T-helper 2 cell treated with Interferon-gamma antibody and Interleukin-4, amounts not matched to agents 5 μg/mL and 100 μg/mL, for 36 hours (primary cell): ENCODE data around the gene FAM221B.

Experiments used
- DNase-seq: peaks from one replicate; pipeline ENCODE4 v3.0.0; 2021; ENCODE audit warnings: low spot score
- H3K27ac Mint-ChIP-seq: one replicate; pipeline ENCODE4 v1.8.0; 2021; ENCODE audit warnings: mild to moderate bottlenecking, mixed read lengths
- H3K27me3 Mint-ChIP-seq: one replicate; pipeline ENCODE4 v1.8.0; 2021; ENCODE audit warnings: low read depth, mixed read lengths
- H3K36me3 Mint-ChIP-seq: one replicate; pipeline ENCODE4 v1.8.0; 2021; ENCODE audit warnings: low read depth, mixed read lengths
- H3K4me1 Mint-ChIP-seq: one replicate; pipeline ENCODE4 v1.8.0; 2021; ENCODE audit warnings: low read depth, mixed read lengths
- H3K4me3 Mint-ChIP-seq: one replicate; pipeline ENCODE4 v1.8.0; 2022; ENCODE audit warnings: mild to moderate bottlenecking, moderate library complexity, mixed read lengths
- H3K9me3 Mint-ChIP-seq: one replicate; pipeline ENCODE4 v1.8.0; 2021; ENCODE audit warnings: mixed read lengths

FAM221B gene

DNA sequence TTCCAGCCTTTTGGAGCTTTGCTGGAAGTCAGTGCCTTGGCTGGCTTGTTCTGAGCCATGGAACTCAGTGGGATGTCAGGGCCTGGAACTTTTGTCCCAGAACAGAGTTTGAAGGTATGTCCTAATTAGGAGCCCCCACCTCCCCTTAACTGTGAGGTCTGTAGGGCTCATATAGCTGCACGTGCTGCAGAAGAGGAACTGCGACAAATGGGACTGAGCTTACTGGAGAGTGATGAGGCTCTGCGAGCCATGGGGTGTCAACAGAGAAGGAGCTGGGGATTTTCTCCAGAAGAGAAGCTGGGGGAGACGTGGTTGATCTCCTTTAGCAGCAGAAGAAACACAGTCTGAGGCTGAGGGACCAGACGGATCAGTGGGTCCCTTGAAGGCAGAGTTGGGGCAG lies 11.4 kb upstream of the FAM221B start:
- DNase-seq = no peak
- Mint-ChIP-seq H3K9me3 (no peaks in the 10 kb centered on the region), H3K4me1 (peaks cover 8% of the 10 kb centered on the region), H3K36me3 (no peaks in the 10 kb centered on the region), H3K4me3 (no peak overlapping the region), H3K27ac (no peak overlapping the region), H3K27me3 (no peaks in the 10 kb centered on the region)

DNA sequence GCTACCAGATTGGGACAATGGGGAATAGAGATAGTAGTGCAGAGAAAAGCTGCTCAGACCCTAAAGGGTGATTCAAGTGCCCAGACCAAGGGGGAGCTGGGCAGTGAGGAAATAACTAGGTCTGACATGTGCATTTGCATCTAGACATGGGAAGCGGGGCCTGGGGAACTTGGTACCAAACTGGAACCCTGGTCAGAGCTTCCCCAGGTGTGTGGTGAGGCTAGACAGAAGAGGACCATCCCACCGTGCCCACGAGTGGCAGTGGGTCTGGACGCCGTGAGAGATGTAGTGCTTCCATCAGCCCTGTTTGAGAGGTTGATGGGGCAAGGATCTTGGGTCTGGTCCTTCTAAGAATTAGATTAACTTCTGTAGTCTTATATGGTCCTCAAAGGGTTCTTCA lies 8.1 kb upstream of the FAM221B start:
- Mint-ChIP-seq H3K36me3 (no peaks in the 10 kb centered on the region), H3K27me3 (no peaks in the 10 kb centered on the region), H3K4me3 (no peak overlapping the region), H3K27ac (no peak overlapping the region), H3K9me3 (no peaks in the 10 kb centered on the region), H3K4me1 (peaks cover 7% of the 10 kb centered on the region)
- DNase-seq = no peak

DNA sequence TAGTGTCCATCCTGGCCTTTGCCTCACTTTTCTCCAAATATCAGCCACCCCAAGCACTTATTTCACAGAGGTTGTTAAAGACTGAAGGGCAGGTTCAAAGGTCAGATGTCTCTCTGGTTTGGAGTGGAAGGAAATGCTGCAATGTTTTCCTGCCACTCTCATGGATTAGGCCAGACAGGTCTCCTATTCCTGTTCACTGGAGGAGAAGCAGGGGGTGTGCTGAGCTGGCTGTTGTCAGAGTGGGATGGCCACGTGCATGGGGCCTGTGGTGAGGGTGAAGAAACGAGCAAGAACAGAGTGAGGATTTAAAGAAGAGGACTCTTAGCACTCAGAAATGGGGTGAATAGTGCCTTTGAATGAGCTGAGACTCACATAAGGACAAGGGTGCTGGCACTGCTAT lies 7.2 kb upstream of the FAM221B start:
- Mint-ChIP-seq H3K4me1 (peaks cover 7% of the 10 kb centered on the region), H3K9me3 (no peaks in the 10 kb centered on the region), H3K27me3 (no peaks in the 10 kb centered on the region), H3K36me3 (no peaks in the 10 kb centered on the region), H3K4me3 (no peak overlapping the region), H3K27ac (no peak overlapping the region)
- no peak for DNase-seq

DNA sequence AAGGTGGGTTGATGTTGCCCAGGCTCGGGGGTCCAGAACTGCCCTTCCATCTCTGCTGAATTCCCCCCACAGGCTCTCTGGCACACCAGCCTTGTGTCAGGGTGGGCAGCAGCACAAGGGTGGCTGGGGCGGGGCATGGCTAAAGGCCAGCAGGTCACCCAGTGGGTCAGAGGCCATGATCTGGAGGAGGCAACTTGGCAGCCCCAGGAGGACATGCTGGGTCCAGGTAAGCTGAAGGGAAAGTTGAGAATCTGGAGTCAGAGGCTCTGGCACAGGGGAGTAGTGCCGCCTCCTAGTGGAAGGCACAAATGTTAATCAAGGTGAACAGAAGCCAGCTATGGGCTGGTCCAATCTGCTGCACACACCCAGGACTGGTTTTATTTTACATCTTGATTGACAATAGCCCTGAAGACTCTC lies 6.7 kb upstream of the FAM221B start:
- Mint-ChIP-seq H3K4me1 (peaks cover 7% of the 10 kb centered on the region), H3K9me3 (no peaks in the 10 kb centered on the region)
- no peak for DNase-seq

DNA sequence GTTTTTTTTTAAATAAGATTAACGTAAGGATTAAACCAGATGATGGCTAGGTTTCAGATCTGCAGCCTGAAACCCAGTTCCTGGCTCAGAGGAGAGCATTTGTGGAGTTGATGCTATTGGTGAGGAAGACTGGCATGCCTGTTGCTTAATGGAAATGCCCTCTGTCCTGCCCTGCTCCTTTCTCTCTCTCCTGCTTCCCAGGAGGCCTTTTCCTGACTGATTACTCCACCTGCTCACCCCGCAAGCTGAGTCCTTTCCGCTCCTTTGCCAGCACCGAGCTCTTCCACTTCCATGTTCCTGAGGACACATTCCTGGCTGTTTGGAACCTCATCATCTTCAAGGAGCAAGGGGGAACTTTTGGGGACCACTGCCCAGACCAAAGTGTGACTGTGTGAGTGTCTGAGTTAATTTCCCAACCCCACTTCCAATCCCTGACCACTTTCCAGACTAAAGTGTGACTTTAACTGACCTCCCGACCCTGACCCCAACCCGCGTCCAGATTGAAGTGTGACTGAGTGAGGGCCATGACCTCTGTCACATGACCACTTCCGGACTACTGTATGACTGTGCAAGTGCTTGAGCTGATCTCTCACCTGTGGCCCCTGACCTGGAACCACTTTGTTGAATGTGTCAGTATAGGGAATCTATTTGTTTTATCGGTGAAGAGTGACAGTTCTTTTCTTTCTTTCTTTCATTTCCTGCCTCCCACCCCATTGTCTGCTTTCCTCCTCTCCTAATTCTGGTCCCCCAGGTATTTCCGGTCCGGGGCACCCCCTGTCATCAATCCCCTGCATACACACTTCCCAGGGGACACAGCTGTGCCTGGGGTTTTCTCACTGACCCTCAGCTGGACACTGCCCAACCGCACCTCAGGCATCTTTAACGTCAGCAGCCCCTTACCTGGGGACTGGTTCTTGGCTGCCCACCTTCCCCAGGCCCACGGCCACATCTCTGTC lies 6.0 kb upstream of the FAM221B start:
- no peak for DNase-seq
- Mint-ChIP-seq H3K4me1 (peaks cover 13% of the 10 kb centered on the region), H3K9me3 (no peaks in the 10 kb centered on the region), H3K4me3 (no peak overlapping the region), H3K27me3 (no peaks in the 10 kb centered on the region), H3K36me3 (no peaks in the 10 kb centered on the region), H3K27ac (no peak overlapping the region)

More for the DNA sequence above, 6.7 kb upstream of the FAM221B start:
- H3K27ac Mint-ChIP-seq = no peak overlapping the region
- H3K36me3 Mint-ChIP-seq = no peaks in the 10 kb centered on the region
- H3K27me3 Mint-ChIP-seq = no peaks in the 10 kb centered on the region
- no peak overlapping the region for H3K4me3 Mint-ChIP-seq

DNA sequence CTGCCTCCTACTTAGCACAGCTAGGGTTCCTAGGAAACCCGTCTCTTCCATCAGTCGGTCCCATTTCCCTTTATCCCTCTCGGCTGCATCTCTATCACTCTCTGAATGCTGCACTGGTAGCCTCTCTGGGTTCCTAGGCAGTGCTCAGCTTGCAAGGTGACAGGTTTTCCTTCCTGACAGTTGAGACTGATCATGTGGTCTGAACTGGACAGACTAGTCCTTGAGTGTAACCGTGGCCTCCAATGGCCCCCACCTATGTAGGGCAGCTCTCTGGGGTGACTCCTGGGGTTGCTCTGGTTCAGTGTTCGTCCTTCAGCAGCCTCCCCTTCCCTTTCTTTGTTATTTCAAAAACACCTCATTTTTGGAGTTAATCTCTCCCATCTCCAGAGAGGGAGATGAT lies 4.3 kb upstream of the FAM221B start:
- H3K4me3 Mint-ChIP-seq = no peak overlapping the region
- H3K9me3 Mint-ChIP-seq = no peaks in the 10 kb centered on the region
- H3K36me3 Mint-ChIP-seq = no peaks in the 10 kb centered on the region
- no peaks in the 10 kb centered on the region for H3K27me3 Mint-ChIP-seq
- no peak overlapping the region for H3K27ac Mint-ChIP-seq
- no peak for DNase-seq
- H3K4me1 Mint-ChIP-seq = peaks cover 20% of the 10 kb centered on the region

DNA sequence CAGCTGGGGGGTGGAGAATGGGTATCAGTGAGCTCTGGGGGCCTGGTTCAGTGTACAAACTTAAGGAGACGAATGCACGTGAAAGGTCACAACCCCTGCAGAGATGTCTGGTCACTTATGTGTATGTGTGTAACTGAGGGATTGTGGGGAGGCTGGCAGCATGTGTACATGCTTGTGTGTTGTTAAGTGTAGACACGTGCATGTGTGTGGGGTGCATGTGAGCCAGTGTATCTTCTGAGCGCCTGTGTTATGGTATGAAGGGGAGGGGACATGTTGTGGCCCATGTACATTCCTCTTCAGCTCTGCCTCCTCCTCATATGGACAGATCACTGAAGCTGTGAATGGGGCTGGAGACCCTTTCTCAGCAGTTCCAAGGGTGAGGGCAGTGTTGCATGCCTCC lies 2.5 kb upstream of the FAM221B start:
- no peak for DNase-seq
- Mint-ChIP-seq H3K4me3 (no peak overlapping the region), H3K36me3 (no peaks in the 10 kb centered on the region), H3K27me3 (peaks cover 3% of the 10 kb centered on the region), H3K4me1 (peaks cover 22% of the 10 kb centered on the region), H3K9me3 (no peaks in the 10 kb centered on the region), H3K27ac (no peak overlapping the region)

DNA sequence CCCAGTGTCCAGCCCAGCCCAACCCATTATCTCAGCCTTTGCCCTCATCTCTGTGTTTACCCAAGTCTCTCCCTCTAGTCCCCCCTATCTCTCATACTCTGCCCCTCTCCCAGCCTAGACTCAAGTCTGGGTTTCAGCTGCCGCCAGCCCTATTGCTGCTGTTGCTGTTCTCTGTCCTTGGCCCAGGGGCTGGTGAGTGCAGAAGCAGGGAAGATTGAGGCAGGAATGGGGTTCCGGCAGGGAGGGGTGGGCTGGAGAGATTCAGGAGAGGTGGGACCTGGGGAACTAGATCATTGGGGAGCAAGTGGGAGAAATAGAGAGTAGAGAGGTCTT lies 1.2 kb upstream of the FAM221B start:
- peak overlapping the region; percentile 86 for H3K4me3 Mint-ChIP-seq
- peaks cover 23% of the 10 kb centered on the region for H3K4me1 Mint-ChIP-seq
- H3K27ac Mint-ChIP-seq = peak overlapping the region; percentile 85
- peaks cover 3% of the 10 kb centered on the region for H3K27me3 Mint-ChIP-seq
- no peaks in the 10 kb centered on the region for H3K36me3 Mint-ChIP-seq
- H3K9me3 Mint-ChIP-seq = no peaks in the 10 kb centered on the region
- no peak for DNase-seq

DNA sequence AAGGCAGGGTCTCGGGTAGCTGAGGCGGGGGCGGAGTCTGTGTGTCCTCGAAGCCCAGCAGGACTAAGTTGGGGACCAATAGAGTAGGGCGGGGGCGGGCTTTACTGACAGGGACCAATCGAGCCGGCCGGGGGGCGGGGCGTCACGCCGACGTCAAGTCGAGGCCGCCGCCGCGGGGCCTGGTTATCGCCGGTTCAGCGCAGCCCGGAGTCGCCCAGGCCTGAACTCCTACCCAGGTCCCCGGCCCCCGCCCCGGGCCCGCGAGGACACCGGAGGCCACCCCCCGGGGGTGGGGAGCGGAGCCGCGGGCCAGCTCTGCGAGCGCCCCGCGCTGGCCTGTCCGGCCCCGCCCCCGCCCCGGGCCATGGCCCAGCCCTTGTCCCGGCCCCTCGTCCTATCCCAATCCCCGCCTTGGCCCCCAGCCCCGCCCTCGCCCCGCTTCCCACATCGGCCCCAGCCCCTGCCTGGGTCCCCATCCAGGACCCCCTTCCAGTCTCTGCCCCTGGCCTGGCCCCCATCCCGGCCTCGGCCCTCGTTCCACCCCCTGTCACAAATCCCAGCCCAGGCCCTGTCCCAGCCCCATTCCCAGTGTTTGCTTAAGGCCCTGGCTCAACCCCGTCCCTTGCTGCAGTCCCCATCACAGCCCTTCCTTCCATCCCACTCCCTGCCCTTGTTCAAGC lies 692 bp upstream of the FAM221B start, which contains the start of gene TMEM8B:
TMEM8B (plus strand) TSS at position 145 of the 680 bp plus-strand sequence; CDS start at position 365, 220 bp downstream.
- H3K9me3 Mint-ChIP-seq = no peaks in the 10 kb centered on the region
- H3K4me1 Mint-ChIP-seq = peaks cover 21% of the 10 kb centered on the region
- peaks cover 3% of the 10 kb centered on the region for H3K27me3 Mint-ChIP-seq
- DNase-seq = peak; percentile 89
- H3K36me3 Mint-ChIP-seq = no peaks in the 10 kb centered on the region
- peak within 1 kb of the TSS; percentile 85 for H3K27ac Mint-ChIP-seq
- peak within 1 kb of the TSS; percentile 93 for H3K4me3 Mint-ChIP-seq

DNA sequence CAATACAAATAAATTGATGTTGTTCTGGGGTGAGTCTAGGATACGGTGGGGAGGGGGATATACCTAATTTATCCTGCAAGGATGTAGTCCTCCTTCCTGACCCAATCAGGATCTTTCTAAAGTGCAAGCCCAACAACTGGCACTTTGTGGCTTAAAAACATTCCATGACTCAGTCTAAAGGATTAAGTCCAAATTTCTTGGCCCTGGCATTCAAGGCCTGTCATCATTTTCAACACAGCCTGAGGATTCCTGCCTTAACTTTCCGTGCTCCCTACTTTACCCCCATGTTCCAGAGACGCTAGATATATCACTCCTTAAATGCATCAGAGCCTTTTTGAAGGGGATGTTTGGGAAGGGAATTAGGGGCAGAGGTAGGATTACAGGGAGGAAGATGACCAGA lies 1.0 kb downstream of the FAM221B start:
- no peak for DNase-seq
- H3K27me3 Mint-ChIP-seq = peaks cover 3% of the 10 kb centered on the region
- no peaks in the 10 kb centered on the region for H3K36me3 Mint-ChIP-seq

DNA sequence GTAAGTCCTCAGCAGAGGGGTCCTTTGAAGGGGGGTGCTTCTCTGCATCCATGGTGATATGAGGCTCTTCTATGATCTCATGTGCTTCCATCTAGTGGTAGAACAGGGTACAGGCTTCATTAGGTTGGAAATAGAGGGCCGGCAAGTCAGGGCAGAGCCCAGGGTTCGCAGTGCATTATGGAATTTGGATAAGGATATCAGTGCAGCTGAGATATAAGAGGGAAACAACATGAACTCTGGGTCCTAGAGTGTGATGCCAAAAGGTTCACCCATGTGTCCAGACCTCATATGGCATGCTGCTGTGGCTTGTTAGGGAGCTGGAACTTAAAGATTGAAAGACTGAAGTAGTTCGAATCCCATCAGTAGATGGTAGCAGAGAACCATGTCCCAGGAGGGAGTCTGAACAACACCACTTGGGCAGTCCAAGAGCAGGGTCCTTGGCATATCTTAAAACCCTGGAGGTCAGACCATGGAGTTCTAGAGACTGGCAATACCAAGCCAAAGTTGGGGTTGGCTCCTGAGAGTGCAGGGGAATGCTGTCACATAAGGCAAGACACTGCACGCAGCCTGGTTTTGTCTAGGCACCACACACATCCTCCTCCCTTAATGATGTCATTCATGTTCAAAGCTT lies 2.3 kb downstream of the FAM221B start:
- Mint-ChIP-seq H3K4me3 (no peak overlapping the region), H3K9me3 (no peaks in the 10 kb centered on the region), H3K36me3 (no peaks in the 10 kb centered on the region), H3K27me3 (peaks cover 3% of the 10 kb centered on the region), H3K27ac (no peak overlapping the region), H3K4me1 (peaks cover 16% of the 10 kb centered on the region)
- DNase-seq = no peak

More for the DNA sequence above, 1.0 kb downstream of the FAM221B start:
- H3K27ac Mint-ChIP-seq = no peak overlapping the region
- H3K4me3 Mint-ChIP-seq = peak overlapping the region; percentile 35
- no peaks in the 10 kb centered on the region for H3K9me3 Mint-ChIP-seq
- H3K4me1 Mint-ChIP-seq = peaks cover 16% of the 10 kb centered on the region

DNA sequence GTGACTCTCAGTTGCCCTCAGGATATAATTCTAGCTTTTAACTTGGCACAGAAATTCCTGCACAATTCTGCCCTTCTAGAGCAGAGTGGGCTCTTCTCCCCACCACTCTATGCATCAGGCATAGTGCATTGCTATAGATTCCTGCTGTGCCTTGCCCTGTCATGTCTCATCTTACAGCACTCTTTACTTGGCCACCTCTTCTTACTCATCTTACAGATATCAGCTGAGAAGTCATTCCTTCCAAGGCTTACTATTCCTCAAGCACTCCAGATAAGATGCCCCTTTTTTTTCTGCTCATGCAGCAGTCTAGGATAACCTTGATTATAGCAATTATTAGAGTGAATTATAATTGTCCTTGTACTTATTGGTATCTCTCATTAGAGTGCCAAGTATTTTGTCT lies 5.6 kb downstream of the FAM221B start:
- Mint-ChIP-seq H3K27ac (no peak overlapping the region), H3K4me3 (no peak overlapping the region), H3K4me1 (peaks cover 6% of the 10 kb centered on the region), H3K27me3 (peaks cover 3% of the 10 kb centered on the region), H3K36me3 (no peaks in the 10 kb centered on the region), H3K9me3 (no peaks in the 10 kb centered on the region)
- no peak for DNase-seq

DNA sequence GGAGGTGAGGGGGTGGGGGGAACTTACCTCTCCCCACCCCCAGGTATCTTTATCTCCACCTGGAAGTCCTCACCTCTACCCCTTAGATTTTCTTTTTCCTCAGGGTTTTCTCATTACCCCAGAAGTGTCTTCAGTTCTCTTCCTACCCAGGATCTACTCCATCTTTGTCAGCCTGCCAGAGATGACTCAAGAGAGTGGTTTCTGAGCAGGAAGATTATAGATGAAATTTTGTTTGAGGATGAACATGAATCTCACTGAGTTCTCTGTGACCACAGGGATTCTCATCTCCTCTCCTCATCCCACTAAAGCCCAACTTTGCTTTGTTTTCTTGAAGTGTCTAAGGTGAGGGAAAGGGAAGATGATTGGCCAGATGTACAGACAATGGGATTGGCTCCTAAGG lies 8.5 kb downstream of the FAM221B start:
- no peak overlapping the region for H3K27ac Mint-ChIP-seq
- DNase-seq = no peak

DNA sequence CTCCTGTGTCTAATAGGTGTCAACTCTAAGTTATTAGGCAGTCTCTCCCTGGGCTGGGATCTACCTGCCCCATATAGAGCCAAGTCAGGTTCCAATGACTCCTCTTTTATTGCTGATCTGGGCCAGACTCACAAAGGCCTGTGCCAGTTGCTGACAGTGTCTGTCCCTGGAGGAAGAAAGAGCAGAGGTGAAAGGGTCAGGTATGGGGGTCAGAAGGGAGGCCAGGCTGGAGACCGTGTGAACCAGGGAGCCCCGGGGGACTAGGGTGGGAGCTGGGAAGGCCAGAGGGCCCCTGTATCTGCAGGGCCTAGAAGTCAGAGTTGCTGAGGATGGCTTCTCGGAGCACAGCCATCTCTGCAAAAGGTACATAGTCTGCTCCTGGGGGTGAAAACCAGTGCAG lies 10.2 kb downstream of the FAM221B start:
- peaks cover 4% of the 10 kb centered on the region for H3K27me3 Mint-ChIP-seq
- H3K4me3 Mint-ChIP-seq = no peak overlapping the region
- H3K4me1 Mint-ChIP-seq = peaks cover 10% of the 10 kb centered on the region
- DNase-seq = no peak
- no peak overlapping the region for H3K27ac Mint-ChIP-seq
- no peaks in the 10 kb centered on the region for H3K9me3 Mint-ChIP-seq
- H3K36me3 Mint-ChIP-seq = peaks cover 3% of the 10 kb centered on the region

More for the DNA sequence above, 8.5 kb downstream of the FAM221B start:
- Mint-ChIP-seq H3K9me3 (no peaks in the 10 kb centered on the region), H3K4me1 (peaks cover 6% of the 10 kb centered on the region), H3K27me3 (peaks cover 4% of the 10 kb centered on the region), H3K4me3 (no peak overlapping the region), H3K36me3 (peaks cover 3% of the 10 kb centered on the region)
